ENCODE measurements around the gene CABP1. TPM values are rescaled to one million over a fixed set of nuclear protein-coding genes. Genes with fewer than 3 reads are reported as not detected.
"Not testable (repeated sequence)": the region's sequence is repeated elsewhere in the genome, so short reads cannot be mapped to it uniquely, and the experiment has no call there.

CABP1 gene
- 0.10 TPM in 1 of 2 replicates, not detected in the other for total RNA-seq (2014; rRNA removed; shearing (Covaris generic))

DNA sequence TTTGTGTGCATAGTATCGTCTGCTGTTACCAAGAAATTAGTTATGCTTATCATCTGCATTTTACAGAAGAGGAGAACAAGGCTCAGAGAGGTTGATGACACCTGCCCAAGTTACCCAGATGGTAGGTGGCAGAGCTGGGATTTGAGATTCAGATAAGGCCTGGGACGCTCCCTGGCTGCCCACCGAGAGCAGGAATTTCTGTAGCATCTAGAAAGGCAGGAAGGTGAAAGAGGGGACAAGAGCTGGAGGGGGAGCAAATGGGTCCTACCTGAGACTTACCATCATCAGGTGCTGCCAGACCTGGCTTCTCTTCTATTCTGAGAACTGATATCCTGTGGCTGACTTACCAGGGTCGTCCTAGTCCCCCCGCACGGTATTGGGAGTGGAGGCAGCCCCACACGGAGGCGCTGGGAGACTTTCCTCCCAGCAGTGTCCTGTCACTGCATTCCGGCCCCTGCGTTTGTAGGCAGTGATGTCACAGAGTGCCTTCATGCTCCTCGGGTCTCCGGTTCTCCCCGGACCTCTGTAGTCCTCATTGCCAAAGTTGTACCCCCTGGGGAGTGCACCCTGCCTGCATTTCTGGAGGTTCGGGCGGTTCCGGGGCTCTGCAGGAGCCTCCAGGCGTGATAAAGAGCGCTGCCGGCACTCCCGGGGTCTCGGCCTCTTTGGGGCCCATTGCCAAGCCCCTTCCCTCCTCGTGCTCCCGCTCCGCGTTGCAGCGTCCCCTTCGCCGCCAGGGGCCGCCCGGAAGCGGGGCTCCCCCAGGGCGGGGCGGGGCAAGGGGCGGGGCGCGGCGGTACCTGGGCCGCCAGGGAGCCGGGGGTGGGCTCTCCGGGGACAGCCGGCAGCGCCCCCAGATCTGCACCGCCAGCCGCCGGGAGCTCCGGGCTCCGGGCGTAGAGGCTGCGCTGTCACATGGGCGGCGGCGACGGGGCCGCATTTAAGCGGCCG, at the start of gene CABP1:
Gene CABP1, plus strand, starts transcription at position 856 of the 951 bp plus-strand sequence. Its CDS starts 60 bp downstream, at position 916.
- DNase-seq (ENCODE audit: low read depth) = no peak

DNA sequence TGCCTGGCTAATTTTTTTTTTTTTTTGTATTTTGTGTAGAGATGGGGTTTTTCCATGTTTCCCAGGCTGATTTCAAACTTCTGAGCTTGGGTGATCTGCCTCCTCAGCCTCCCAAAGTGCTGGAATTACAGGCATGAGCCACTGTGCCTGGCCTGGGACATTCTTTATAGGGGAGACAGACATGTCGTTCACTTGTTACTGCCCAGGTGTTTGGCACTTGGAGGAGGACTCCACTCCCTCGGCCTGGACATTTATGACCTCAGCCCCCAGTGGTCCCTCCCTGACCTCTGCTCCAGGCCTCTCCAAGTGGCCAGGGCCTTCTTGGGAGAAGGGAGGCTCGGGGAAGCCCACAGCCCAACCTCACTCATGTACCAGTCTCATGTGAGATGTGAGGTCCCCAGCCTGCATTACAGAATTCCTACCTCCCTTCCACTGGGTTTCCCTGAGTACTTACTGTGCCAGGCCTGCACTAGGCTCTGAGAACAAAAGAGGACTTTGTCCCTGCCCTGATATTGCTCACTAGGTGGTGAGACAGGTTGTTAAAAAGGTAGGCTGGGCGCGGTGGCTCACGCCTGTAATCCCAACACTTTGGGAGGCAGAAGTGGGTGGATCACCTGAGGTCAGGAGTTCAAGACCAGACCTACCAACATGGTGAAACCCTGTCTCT, 49.6 kb upstream of the CABP1 start:
- no peak for DNase-seq (ENCODE audit: low read depth)

GRCh38 chr12:120592121-120593049, 48.0 kb upstream of the CABP1 start:
- no peak for DNase-seq (ENCODE audit: low read depth)

DNA sequence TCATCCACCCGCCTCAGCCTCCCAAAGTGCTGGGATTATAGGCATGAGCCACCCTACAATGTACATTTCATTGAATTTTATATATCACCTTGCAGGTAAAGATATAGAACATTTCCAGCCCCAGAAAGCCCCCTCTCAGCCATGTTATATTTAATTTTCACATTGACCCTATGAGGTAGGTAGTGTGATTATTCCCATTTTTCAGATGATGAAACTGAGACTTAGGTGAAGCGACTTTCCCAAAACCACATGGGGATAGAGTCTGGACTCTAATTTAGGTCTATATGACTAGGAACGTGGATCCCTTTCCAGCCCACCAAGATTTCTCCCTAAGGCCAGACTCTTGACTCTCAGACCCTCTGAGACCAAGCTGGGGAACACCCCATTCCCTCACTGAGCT, 43.5 kb upstream of the CABP1 start:
- no peak for DNase-seq (ENCODE audit: low read depth)

GRCh38 chr12:120597861-120598260, 42.6 kb upstream of the CABP1 start:
- no peak for DNase-seq (ENCODE audit: low read depth)

DNA sequence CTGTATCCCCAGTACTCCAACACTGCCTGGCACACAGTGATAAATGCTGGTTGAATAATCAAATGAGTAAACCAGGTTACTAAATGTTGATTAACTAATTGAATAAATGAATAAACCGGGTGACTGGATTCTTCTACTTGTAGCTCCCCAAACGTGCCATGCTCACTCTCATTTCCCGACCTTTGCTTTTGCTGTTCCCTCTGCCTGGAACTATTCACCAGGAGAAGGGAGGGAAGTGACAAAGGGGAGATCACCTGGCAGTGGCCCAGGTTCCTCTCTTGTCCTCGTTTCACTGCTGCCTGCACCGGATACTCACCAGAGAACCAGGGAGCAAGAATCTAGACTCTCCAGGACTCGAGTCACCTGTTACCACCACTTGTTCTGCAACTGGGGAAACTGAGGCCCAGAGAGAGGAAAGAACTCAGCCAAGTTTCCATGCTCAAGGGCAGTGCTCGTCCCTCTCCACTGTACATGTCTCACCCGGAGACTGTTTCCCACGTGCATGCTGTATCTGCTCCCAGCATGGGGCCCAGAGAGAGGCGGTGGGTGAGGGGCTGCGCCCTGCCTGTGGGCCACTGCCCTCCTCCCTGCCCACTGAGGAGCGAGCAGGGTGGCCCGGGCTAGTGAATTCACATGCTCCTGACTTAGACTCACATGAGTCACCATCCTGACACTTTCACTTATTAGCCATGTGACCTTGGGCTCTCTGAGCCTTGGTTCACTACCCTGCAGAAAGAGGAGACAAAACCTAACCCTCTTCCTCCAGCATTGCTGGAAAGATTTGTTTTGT, 41.6 kb upstream of the CABP1 start:
- peak; percentile 43 for DNase-seq (ENCODE audit: low read depth)

DNA sequence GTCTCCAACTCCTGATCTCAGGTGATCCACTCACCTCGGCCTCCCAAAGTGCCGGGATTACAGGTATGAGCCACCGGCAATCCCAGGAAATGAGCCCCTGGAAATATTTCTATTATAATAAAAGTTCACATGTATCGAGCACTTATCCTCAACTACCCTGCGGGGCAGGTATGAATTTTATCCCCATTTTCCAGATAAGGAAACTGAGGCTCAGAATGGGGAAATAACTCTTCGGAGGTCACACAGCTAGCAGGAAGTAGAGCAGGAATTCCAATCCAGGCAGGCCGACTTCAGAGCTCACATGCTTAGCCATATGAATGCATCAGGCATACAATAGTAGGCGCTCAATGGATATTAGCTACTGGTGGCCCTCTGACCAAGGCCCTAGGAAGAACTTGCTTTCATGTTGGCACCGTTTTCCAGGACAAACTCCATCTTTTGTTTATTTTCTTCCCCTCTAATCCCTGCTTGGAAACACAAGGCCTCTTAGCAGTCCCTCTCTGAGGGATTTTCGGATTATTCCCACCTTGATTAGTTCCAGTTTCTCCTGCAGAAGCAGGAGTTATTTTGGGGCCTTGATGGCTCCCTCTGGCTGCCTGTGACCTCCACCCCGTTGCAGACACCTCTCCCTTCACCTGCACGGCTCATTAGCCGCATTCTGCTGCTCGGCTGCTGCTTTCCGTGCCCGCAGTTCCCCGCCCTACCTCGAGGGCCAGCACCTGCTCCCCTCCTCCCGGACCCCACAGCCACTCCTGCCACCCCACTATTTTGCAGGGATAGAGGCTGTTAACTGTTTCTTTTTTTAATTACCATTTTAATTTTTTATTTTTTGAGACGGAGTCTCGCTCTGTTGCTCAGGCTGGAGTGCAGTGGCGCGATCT, 40.5 kb upstream of the CABP1 start:
- no peak for DNase-seq (ENCODE audit: low read depth)

DNA sequence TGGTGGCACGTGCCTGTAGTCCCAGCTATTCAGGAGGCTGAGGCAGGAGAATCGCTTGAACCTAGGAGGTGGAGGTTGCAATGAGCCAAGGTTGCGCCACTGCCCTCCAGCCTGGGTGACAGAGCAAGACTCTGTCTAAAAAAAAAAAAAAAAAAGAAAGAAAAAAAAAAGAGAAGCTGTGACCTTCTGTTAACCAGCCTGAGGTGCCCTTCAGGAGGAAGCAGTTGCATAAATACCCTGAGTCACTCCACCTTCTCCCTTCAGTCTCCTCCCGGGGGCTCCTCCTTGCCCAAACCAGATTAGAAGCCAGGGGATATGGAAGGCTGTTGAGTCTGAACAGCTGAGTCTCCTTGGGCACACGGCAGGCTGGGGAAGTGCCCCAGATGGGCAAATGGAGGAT, 38.0 kb upstream of the CABP1 start:
- DNase-seq (ENCODE audit: low read depth) = not testable (repeated sequence)

- no peak for DNase-seq (ENCODE audit: low read depth)
These were observed 29.9 kb upstream of the CABP1 start for GRCh38 chr12:120610560-120610959.

- not testable (repeated sequence) for DNase-seq (ENCODE audit: low read depth)
These were observed 28.9 kb upstream of the CABP1 start for GRCh38 chr12:120611534-120611933.

- no peak for DNase-seq (ENCODE audit: low read depth)
These were observed 25.6 kb upstream of the CABP1 start for GRCh38 chr12:120614848-120615247.

- not testable (repeated sequence) for DNase-seq (ENCODE audit: low read depth)
These were observed 23.2 kb upstream of the CABP1 start for GRCh38 chr12:120617193-120617592.

DNA sequence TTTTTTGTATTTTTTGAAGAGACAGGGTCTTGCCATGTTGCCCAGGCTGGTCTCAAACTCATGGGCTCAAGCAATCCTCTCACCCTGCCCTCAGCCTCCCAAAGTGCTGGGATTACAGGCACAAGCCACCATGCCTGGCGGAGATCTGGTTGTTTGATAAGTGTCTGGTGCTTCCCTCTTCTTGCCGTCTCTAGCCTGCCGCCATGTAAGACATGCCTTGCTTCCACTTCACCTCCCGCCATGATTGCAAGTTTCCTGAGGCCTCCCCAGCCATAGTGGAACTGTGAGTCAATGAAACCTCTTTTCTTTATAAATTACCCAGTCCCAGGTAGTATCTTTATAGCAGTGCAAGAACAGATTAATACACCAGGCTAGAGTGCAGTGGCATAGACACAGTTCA, 22.7 kb upstream of the CABP1 start:
- DNase-seq (ENCODE audit: low read depth) = not testable (repeated sequence)

DNA sequence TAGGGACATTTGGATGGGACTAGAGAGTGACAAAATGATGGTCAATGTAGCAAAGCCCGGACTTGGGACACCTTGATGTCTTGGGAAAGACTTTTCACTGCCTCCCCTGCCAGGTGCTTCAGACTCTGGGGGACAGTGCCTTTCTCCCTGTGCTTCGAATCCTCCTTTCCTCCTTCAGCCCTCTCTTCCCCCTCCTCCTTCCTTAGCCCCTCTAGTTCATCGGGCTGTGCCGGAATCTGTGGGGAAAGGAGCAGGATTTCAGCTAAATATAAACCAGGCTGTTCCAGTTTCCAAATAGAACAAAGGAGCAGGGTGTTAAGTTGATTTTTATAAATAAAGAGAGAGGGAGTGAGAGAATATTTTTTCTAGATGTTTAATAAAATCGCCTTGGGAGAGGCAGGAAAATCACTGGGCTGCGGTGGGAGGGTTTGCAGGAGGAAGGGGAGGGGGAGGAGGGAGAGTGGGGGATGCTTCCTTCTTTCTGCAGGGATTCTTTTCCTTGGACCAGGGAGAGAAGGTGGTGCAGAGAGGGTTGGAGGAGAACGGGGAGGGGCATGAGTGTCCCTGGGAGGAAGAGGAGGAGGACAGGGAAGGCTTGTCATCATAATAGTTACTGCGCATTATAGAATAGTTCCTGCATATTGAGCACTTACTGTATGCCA, 21.3 kb upstream of the CABP1 start:
- DNase-seq (ENCODE audit: low read depth) = no peak

DNA sequence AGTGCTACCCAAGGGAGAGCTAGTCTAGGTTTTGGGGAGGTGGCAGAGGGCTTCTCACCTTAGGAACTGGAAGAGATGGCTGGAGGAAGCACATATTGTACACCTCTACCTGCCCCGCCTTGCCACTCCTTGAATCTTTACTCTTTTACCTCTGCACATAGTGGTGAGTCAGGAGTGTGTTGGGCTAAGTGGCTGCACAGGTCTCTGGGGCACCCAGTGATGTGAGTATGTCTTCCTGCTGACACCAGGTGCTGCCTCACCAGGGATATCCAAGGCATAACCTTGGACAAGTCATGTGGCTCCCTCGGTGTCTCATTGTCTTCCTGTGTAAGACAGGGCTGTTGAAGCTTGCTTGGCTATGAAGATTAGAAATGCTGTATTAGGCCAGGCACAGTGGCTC, 19.8 kb upstream of the CABP1 start:
- DNase-seq (ENCODE audit: low read depth) = no peak

GRCh38 chr12:120625557-120626419, 14.6 kb upstream of the CABP1 start:
- no peak for DNase-seq (ENCODE audit: low read depth)

GRCh38 chr12:120628919-120629318, 11.5 kb upstream of the CABP1 start:
- no peak for DNase-seq (ENCODE audit: low read depth)

All from RPMI7951 (cell line).